Islet precursor cell (in vitro differentiated cells): ENCODE measurements around the gene PXMP4.

Experiments
- DNase-seq: peaks from one replicate; pipeline ENCODE4 v3.0.0-alpha.2; 2018

Gene PXMP4

GRCh38 chr20:33731693-33732165 is 11.6 kb upstream of the PXMP4 start, which contains the start of gene ZNF341:
Gene ZNF341, plus strand, starts transcription at chr20:33731996. Its CDS starts 26 bp downstream, at chr20:33732022.
- no peak for DNase-seq

GRCh38 chr20:33730946-33731692 is 11.0 kb upstream of the PXMP4 start:
- DNase-seq: no peak

- no peak for DNase-seq
Observed at GRCh38 chr20:33729101-33729500, 9.0 kb upstream of the PXMP4 start.

GRCh38 chr20:33728463-33728862 is 8.4 kb upstream of the PXMP4 start:
- no peak for DNase-seq

- DNase-seq: no peak
Observed at GRCh38 chr20:33727806-33728205, 7.7 kb upstream of the PXMP4 start.

- no peak for DNase-seq
Observed at GRCh38 chr20:33727115-33727479, 7.0 kb upstream of the PXMP4 start.

- no peak for DNase-seq
Observed at GRCh38 chr20:33725607-33726264, 5.6 kb upstream of the PXMP4 start.

- DNase-seq: no peak
Observed at GRCh38 chr20:33724439-33725094, 4.5 kb upstream of the PXMP4 start.

- no peak for DNase-seq
Observed at GRCh38 chr20:33721391-33722140, 1.5 kb upstream of the PXMP4 start.

- DNase-seq: no peak
Observed at GRCh38 chr20:33719277-33719988, 677 bp downstream of the PXMP4 start.

- no peak for DNase-seq
Observed at GRCh38 chr20:33716498-33716897, 3.6 kb downstream of the PXMP4 start.

- no peak for DNase-seq
Observed at GRCh38 chr20:33713865-33714367, 6.2 kb downstream of the PXMP4 start.

GRCh38 chr20:33711446-33711738 is 8.7 kb downstream of the PXMP4 start:
- DNase-seq: no peak

GRCh38 chr20:33710681-33711445 is 9.2 kb downstream of the PXMP4 start:
- no peak for DNase-seq

GRCh38 chr20:33709905-33710541 is 10.1 kb downstream of the PXMP4 start:
- no peak for DNase-seq

GRCh38 chr20:33709398-33709797 is 10.7 kb downstream of the PXMP4 start:
- DNase-seq: no peak

- no peak for DNase-seq
Observed at GRCh38 chr20:33707668-33708067, 12.4 kb downstream of the PXMP4 start.

GRCh38 chr20:33704197-33704924 is 15.7 kb downstream of the PXMP4 start:
- DNase-seq: no peak

- DNase-seq: no peak
Observed at GRCh38 chr20:33703498-33704137, 16.5 kb downstream of the PXMP4 start.

- no peak for DNase-seq
Observed at GRCh38 chr20:33702861-33703260, 17.2 kb downstream of the PXMP4 start.
